Hepatocyte (in vitro differentiated cells): ENCODE results near the gene SAMD11. TPM values are rescaled to one million over a fixed set of nuclear protein-coding genes. Genes with fewer than 3 reads are reported as not detected.
"Not testable (repeated sequence)": the region's sequence is repeated elsewhere in the genome, so short reads cannot be mapped to it uniquely, and the experiment has no call there.

Experiments used
- DNase-seq: peaks from one replicate; pipeline ENCODE4 v3.0.0-alpha.2; 2016; ENCODE audit warnings: low spot score
- H2AFZ ChIP-seq: fragments of 200-600 bp; sonication (generic); 2 replicates; pipeline ENCODE4 v1.6.0; 2016; ENCODE audit warnings: antibody characterized with exemption, mild to moderate bottlenecking
- H3K27ac ChIP-seq: fragments of 200-600 bp; sonication (generic); 2 replicates; pipeline ENCODE4 v1.5.1; 2016; ENCODE audit warnings: mild to moderate bottlenecking
- H3K27me3 ChIP-seq: fragments of 200-600 bp; sonication (generic); 2 replicates; pipeline ENCODE4 v1.6.1; 2016
- H3K36me3 ChIP-seq: fragments of 200-600 bp; sonication (generic); replicated peaks from 2 replicates; pipeline ENCODE4 v1.5.1; 2016; ENCODE audit warnings: low read depth; ENCODE audit not compliant: insufficient read depth
- H3K4me1 ChIP-seq: fragments of 200-600 bp; sonication (generic); 2 replicates; pipeline ENCODE4 v1.5.1; 2016; ENCODE audit warnings: mild to moderate bottlenecking, moderate library complexity; ENCODE audit not compliant: insufficient read depth
- H3K4me2 ChIP-seq: fragments of 200-600 bp; sonication (generic); 2 replicates; pipeline ENCODE4 v1.6.0; 2016
- H3K4me3 ChIP-seq: fragments of 200-600 bp; sonication (generic); 2 replicates; pipeline ENCODE4 v1.5.1; 2016; ENCODE audit warnings: mild to moderate bottlenecking
- H3K79me2 ChIP-seq: fragments of 200-600 bp; sonication (generic); 2 replicates; pipeline ENCODE4 v1.6.0; 2017; ENCODE audit warnings: mild to moderate bottlenecking
- H3K9me2 ChIP-seq: fragments of 200-600 bp; sonication (generic); replicated peaks from 2 replicates; pipeline ENCODE4 v1.6.0; 2017; ENCODE audit warnings: mild to moderate bottlenecking; ENCODE audit not compliant: insufficient read depth
- H3K9me3 ChIP-seq: fragments of 200-600 bp; sonication (generic); 2 replicates; pipeline ENCODE4 v1.5.1; 2016; ENCODE audit warnings: low read depth, mild to moderate bottlenecking
- H4K20me1 ChIP-seq: fragments of 200-600 bp; sonication (generic); 2 replicates; pipeline ENCODE4 v1.6.0; 2016; ENCODE audit warnings: mild to moderate bottlenecking; ENCODE audit not compliant: insufficient read depth, poor library complexity, severe bottlenecking
- EZH2 ChIP-seq: fragments of 200-600 bp; sonication (generic); IDR thresholded peaks from 2 replicates; pipeline ENCODE4 v1.6.1; 2016; ENCODE audit warnings: antibody characterized with exemption, mild to moderate bottlenecking, borderline replicate concordance
- EZH2phosphoT487 ChIP-seq: fragments of 200-600 bp; sonication (generic); IDR thresholded peaks from one replicate; pipeline ENCODE4 v1.6.1; 2018; ENCODE audit warnings: antibody characterized with exemption, mild to moderate bottlenecking, low read depth, moderate library complexity; ENCODE audit not compliant: unreplicated experiment, severe bottlenecking
- WGBS: methylation state at CpG from one replicate; pipeline ENCODE4 v1.1.6; 2016; ENCODE audit warnings: low lambda C conversion rate; ENCODE audit errors: missing lambda C conversion rate; 5-methylcytosine and 5-hydroxymethylcytosine counted together
- polyA plus RNA-seq: library from polyadenylated mRNA; unstranded; fragments of >200 nt; fragmentation: Nextera tagmentation; extraction: Ambion mirVana; gene quantifications from 2 replicates; pipeline ENCODE4 v1.2.1, GENCODE V29; 2016
- total RNA-seq: library from RNA; depleted of rRNA; stranded (reverse); fragments of >200 nt; gene quantifications from 2 replicates; pipeline ENCODE4 v1.2.3, GENCODE V29; 2014
- TF ChIP-seq, protein P1 (sequence below): fragments of 200-600 bp; sonication (generic); IDR thresholded peaks from 2 replicates; pipeline ENCODE4 v1.5.1; 2016; ENCODE audit warnings: antibody characterized with exemption, mild to moderate bottlenecking; ENCODE audit not compliant: poor library complexity

The SAMD11 gene
- total and polyA plus RNA-seq, 2 experiments from 2014 or later: 9.5 to 17.1 TPM

GRCh38 chr1:985126-985525 is 61.4 kb downstream of the SAMD11 start:
- 81% methylated on average over 13 of the region's 13 CpGs for WGBS

DNA sequence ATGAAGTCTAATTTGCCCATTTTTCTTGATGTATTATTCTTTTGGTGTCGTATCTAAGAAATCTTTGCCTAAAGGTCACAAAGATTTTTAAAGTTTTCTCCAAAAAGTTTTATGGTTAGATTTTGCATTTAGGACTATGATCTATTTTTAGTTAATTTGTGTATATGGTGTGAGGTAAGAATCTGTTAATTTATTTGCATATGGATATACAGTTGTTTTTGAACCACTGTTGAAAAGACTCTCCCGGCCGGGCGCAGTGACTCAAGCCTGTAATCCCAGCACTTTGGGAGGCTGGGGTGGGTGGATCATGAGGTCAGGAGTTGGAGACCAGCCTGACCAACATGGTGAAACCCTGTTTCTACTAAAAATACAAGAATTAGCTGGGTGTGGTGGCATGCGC is 64.3 kb downstream of the SAMD11 start:
- H2AFZ ChIP-seq, H3K4me3 ChIP-seq, H3K36me3 ChIP-seq, H3K9me3 ChIP-seq, H3K4me2 ChIP-seq, H4K20me1 ChIP-seq, H3K27ac ChIP-seq, H3K9me2 ChIP-seq, H3K79me2 ChIP-seq, DNase-seq, H3K27me3 ChIP-seq, H3K4me1 ChIP-seq: not testable (repeated sequence)
- 83% methylated on average over 5 of the region's 5 CpGs for WGBS

More at GRCh38 chr1:985126-985525, 61.4 kb downstream of the SAMD11 start:
- H3K4me2 ChIP-seq: no peak overlapping the region
- no peaks in the 10 kb centered on the region for H3K9me2 ChIP-seq
- DNase-seq: no peak
- H2AFZ ChIP-seq: no peak overlapping the region
- H3K4me3 ChIP-seq: no peak overlapping the region
- H3K36me3 ChIP-seq: no peaks in the 10 kb centered on the region
- TF ChIP-seq EZH2: no peak
- TF ChIP-seq EZH2phosphoT487: no peak
- TF ChIP-seq, protein P1, sequence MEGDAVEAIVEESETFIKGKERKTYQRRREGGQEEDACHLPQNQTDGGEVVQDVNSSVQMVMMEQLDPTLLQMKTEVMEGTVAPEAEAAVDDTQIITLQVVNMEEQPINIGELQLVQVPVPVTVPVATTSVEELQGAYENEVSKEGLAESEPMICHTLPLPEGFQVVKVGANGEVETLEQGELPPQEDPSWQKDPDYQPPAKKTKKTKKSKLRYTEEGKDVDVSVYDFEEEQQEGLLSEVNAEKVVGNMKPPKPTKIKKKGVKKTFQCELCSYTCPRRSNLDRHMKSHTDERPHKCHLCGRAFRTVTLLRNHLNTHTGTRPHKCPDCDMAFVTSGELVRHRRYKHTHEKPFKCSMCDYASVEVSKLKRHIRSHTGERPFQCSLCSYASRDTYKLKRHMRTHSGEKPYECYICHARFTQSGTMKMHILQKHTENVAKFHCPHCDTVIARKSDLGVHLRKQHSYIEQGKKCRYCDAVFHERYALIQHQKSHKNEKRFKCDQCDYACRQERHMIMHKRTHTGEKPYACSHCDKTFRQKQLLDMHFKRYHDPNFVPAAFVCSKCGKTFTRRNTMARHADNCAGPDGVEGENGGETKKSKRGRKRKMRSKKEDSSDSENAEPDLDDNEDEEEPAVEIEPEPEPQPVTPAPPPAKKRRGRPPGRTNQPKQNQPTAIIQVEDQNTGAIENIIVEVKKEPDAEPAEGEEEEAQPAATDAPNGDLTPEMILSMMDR: no peak
- no peaks in the 10 kb centered on the region for H3K9me3 ChIP-seq
- H3K4me1 ChIP-seq: no peaks in the 10 kb centered on the region
- H3K79me2 ChIP-seq: no peaks in the 10 kb centered on the region
- H3K27me3 ChIP-seq: peaks cover 9% of the 10 kb centered on the region
- H4K20me1 ChIP-seq: no peaks in the 10 kb centered on the region
- H3K27ac ChIP-seq: no peak overlapping the region

DNA sequence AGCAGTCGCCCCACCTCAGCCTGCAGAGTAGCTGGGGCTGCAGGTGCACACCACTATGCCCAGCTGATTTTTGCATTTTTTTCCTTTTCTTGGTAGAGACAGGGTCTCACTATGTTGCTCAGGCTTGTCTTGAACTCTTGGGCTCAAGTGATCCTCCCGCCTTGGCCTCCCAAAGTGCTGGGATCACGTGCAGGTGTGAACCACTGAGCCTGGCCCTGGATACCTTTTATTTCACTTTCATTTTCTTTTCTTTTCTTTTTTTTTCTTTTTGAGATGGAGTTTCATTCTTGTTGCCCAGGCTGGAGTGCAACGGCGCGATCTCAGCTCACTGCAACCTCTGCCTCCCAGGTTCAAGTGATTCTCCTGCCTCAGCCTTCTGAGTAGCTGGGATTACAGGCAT is 67.6 kb downstream of the SAMD11 start:
- H3K4me2 ChIP-seq, H3K79me2 ChIP-seq, H4K20me1 ChIP-seq, H3K4me3 ChIP-seq, DNase-seq, H3K4me1 ChIP-seq, H3K9me3 ChIP-seq, H3K36me3 ChIP-seq, H3K27ac ChIP-seq, H2AFZ ChIP-seq, H3K27me3 ChIP-seq, H3K9me2 ChIP-seq: not testable (repeated sequence)
- WGBS: 90% methylated on average over 6 of the region's 6 CpGs

DNA sequence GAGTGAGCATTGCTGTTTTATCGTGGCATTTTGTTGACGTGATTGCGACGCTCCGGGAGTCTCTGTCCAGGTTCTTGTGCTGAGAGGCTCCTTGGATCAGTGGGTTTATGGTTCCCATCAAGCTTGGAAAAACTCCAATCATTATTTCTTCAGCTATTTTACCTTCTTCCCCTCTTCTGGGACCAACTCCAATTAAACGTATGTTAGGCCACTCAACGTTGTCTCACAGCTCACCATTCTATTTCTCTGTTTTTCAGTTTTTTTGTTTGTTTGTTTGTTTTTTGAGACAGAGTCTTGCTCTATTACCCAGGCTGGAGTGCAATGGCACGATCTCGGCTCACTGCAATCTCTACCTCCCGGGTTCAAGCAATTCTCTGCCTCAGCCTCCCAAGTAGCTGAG is 68.2 kb downstream of the SAMD11 start:
- H3K4me1 ChIP-seq: no peaks in the 10 kb centered on the region
- H3K9me3 ChIP-seq: no peaks in the 10 kb centered on the region
- H3K4me2 ChIP-seq: no peak overlapping the region
- no peak overlapping the region for H3K4me3 ChIP-seq
- no peaks in the 10 kb centered on the region for H3K79me2 ChIP-seq
- 97% methylated on average over 10 of the region's 10 CpGs for WGBS
- TF ChIP-seq, protein P1: no peak
- TF ChIP-seq EZH2: no peak
- H3K9me2 ChIP-seq: no peaks in the 10 kb centered on the region
- H3K27ac ChIP-seq: no peak overlapping the region
- DNase-seq: no peak
- no peaks in the 10 kb centered on the region for H3K36me3 ChIP-seq
- no peaks in the 10 kb centered on the region for H4K20me1 ChIP-seq
- H2AFZ ChIP-seq: no peak overlapping the region
- H3K27me3 ChIP-seq: peaks cover 6% of the 10 kb centered on the region

DNA sequence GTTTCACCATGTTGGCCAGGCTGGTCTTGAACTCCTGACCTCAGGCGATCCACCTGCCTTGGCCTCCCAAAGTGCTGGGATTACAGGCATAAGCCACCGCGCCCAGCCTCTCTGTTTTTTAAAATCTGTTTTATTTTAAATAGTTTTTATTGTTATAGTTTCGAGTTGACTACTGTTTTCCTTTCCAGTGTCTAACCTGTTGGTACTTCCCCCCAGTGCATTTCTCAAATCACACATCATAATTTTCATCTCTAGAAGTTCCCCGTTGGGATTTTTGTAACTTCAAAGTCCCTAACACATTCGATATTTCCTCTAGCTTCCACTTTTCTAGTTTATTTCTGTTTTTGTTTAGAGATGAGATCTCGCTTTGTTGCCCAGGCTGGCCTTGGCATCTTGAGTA is 68.6 kb downstream of the SAMD11 start:
- Histone ChIP-seq H3K4me2 (no peak overlapping the region), H3K4me3 (no peak overlapping the region), H3K9me2 (no peaks in the 10 kb centered on the region), H2AFZ (no peak overlapping the region), H3K79me2 (no peaks in the 10 kb centered on the region), H4K20me1 (no peaks in the 10 kb centered on the region), H3K27me3 (peaks cover 10% of the 10 kb centered on the region), H3K27ac (no peak overlapping the region), H3K36me3 (no peaks in the 10 kb centered on the region), H3K9me3 (no peaks in the 10 kb centered on the region), H3K4me1 (no peaks in the 10 kb centered on the region)
- TF ChIP-seq, protein P1: no peak
- TF ChIP-seq EZH2phosphoT487 (no peak), EZH2 (no peak)
- 91% methylated on average over 7 of the region's 7 CpGs for WGBS
- DNase-seq: no peak
